HG02870 (cell line): ENCODE results near the gene PDSS2.

ENCODE experiments used
- ATAC-seq: cut with Tn5 transposase; IDR thresholded peaks from one replicate; pipeline ENCODE4 v1.9.1; 2021; ENCODE audit warnings: mild to moderate bottlenecking, moderate library complexity; ENCODE audit not compliant: unreplicated experiment

The PDSS2 gene

GRCh38 chr6:107419733-107420132 is 39.6 kb downstream of the PDSS2 start:
- no peak for ATAC-seq

- no peak for ATAC-seq
Observed at GRCh38 chr6:107418118-107418517, 41.2 kb downstream of the PDSS2 start.

GRCh38 chr6:107416145-107416544 is 43.2 kb downstream of the PDSS2 start:
- ATAC-seq: no peak

- ATAC-seq: no peak
Observed at GRCh38 chr6:107413966-107414645, 45.3 kb downstream of the PDSS2 start.

GRCh38 chr6:107411161-107411560 is 48.2 kb downstream of the PDSS2 start:
- ATAC-seq: no peak

- no peak for ATAC-seq
Observed at GRCh38 chr6:107409942-107410341, 49.4 kb downstream of the PDSS2 start.

GRCh38 chr6:107408714-107409113 is 50.6 kb downstream of the PDSS2 start:
- ATAC-seq: no peak

GRCh38 chr6:107405002-107405401 is 54.4 kb downstream of the PDSS2 start:
- ATAC-seq: no peak

- ATAC-seq: no peak
Observed at GRCh38 chr6:107402533-107402932, 56.8 kb downstream of the PDSS2 start.

- no peak for ATAC-seq
Observed at GRCh38 chr6:107401573-107401972, 57.8 kb downstream of the PDSS2 start.

- no peak for ATAC-seq
Observed at GRCh38 chr6:107400616-107401147, 58.7 kb downstream of the PDSS2 start.

GRCh38 chr6:107399935-107400334 is 59.4 kb downstream of the PDSS2 start:
- no peak for ATAC-seq

GRCh38 chr6:107398001-107398400 is 61.4 kb downstream of the PDSS2 start:
- no peak for ATAC-seq

- ATAC-seq: no peak
Observed at GRCh38 chr6:107396211-107396610, 63.2 kb downstream of the PDSS2 start.

GRCh38 chr6:107392069-107392468 is 67.3 kb downstream of the PDSS2 start:
- ATAC-seq: no peak

GRCh38 chr6:107390685-107391435 is 68.5 kb downstream of the PDSS2 start:
- ATAC-seq: no peak

- ATAC-seq: no peak
Observed at GRCh38 chr6:107390056-107390455, 69.3 kb downstream of the PDSS2 start.

- ATAC-seq: no peak
Observed at GRCh38 chr6:107386904-107387303, 72.5 kb downstream of the PDSS2 start.

GRCh38 chr6:107386340-107386739 is 73.0 kb downstream of the PDSS2 start:
- ATAC-seq: no peak

- ATAC-seq: no peak
Observed at GRCh38 chr6:107383705-107384104, 75.7 kb downstream of the PDSS2 start.

GRCh38 chr6:107374264-107374663 is 85.1 kb downstream of the PDSS2 start:
- ATAC-seq: no peak

GRCh38 chr6:107369493-107369892 is 89.9 kb downstream of the PDSS2 start:
- no peak for ATAC-seq
